ENCODE results near the gene CDYL.
"Not testable (repeated sequence)": the region's sequence is repeated elsewhere in the genome, so short reads cannot be mapped to it uniquely, and the experiment has no call there.

CDYL gene

DNA sequence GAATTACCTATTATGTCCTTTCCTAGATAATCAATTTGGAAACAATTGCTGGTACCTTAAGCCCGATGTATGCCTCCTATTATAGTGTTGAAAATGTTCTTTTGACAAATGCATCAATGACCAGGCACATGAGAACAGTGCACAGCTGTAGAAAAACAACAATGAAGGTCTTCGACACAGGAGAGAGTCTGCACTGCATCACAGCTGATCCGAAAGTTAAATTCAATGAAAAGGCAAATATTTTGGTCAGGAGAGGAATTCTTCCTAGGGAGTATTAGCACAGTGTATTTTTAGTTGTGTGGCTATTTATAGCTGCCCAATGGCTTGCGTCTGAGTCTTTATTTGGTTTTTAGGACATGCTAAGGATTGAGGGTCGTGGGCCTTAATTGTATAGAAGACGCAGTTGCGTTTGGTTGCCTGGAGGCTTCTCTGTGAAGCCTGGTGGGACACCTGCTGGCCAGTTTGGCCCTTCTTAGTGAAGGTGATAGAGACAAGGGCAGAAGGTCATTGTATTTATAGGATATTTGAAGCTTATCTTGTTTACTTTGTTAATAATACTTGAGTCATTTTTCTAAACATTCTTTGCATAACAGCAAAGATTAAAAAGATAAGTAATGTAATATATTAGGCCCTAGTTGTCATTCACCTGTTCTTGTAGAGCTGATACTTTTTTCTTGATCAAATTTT is 72.3 kb downstream of the CDYL start:
- no peak for DNase-seq

GRCh38 chr6:4849226-4850022 is 73.2 kb downstream of the CDYL start:
- DNase-seq = no peak

DNA sequence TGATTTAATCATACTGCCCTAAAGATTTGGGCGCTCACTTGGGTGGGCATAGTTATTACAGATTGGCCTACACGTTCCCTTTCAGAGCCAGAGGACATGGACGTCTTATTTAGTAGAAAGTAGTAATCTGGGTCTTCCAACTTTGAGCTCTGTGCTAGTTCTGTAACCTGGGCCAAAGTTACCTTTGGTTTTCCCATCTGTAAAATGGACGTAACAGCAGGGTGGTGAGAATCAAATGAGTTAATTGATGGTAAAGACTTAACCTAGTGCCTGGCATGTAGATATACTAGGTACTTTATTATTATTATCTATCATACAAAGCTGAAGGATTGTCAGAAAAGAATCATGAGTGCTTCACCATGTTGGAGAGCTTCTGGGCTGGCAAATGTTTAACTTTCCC is 74.8 kb downstream of the CDYL start:
- DNase-seq = no peak

DNA sequence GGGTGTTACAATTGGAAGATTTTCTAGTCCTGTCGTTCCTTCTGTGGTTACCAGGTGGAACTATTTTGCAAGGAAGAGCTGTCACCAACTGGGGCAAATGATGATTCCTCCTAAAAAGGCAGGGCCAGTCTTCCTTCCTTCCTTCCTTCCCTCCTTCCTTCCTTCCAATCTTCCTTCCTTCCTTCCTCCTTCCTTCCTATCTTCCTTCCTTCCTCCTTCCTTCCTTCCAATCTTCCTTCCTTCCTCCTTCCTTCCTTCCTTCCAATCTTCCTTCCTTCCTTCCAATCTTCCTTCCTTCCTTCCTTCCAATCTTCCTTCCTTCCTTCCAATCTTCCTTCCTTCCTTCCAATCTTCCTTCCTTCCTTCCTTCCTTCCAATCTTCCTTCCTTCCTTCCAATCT is 76.0 kb downstream of the CDYL start:
- DNase-seq = not testable (repeated sequence)

DNA sequence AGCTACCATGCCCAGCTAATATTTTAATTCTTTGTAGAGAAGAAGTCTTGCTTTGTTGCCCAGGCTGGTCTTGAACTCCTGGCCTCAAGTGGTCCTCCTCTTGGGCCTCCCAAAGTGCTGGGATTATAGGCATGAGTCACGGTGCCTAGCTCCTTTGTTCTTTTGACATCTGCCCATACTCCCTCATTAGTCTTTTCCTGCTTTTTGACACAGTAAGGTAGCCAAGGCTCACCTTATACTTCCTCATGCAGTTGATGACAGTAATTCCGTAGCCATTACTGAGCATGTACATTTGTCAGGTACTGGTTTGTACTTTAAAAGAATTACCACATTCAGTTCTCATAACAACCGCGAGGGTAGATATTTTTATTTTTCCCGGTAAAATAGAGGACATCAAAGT is 76.7 kb downstream of the CDYL start:
- DNase-seq = no peak

DNA sequence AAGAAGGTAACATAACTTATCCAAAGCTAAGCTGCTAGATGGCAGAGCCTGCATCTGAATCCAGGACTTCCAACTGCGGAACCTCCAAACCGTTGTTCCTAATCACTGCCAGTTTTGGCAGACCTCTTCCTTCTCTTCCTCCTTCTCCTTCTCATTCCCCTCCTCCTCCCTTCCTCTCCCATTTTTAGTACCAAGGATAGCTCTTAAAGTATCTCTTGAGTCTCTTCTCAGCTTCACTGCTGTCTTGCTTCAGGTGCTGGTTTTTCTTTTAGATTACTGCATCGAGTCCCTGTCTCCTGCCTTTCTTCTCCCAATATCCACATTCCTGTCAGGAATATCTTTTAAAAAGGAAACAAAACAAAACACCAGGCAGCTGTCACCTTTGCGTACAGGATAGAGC is 77.1 kb downstream of the CDYL start:
- DNase-seq = no peak

- peak; percentile 44 to 47 for DNase-seq
Measured at GRCh38 chr6:4853782-4854511, 77.7 kb downstream of the CDYL start.

DNA sequence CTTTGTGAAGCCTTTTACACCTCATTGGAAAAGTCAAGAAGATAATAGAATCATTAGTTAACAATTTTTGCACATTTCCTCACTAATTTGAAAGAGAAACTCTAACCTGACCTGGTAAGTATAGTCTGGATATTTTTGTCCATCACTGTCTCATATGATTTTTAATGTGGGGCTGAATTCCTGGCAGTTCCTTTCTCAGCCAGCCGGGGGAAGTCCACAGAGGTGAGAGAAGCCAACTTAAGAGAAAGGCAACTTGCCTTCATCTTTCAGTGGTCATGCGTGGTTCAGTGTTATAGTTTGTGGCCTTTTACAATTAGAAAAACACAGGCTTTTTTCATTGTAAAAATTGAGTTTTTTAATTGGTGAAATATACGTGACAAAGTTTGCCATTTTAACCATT is 80.6 kb downstream of the CDYL start:
- DNase-seq = no peak

GRCh38 chr6:4858194-4859015 is 82.2 kb downstream of the CDYL start:
- DNase-seq = no peak

GRCh38 chr6:4860387-4860786 is 84.2 kb downstream of the CDYL start:
- no peak for DNase-seq

GRCh38 chr6:4861564-4861963 is 85.4 kb downstream of the CDYL start:
- no peak for DNase-seq

- no peak for DNase-seq
Measured at GRCh38 chr6:4864519-4864918, 88.3 kb downstream of the CDYL start.

GRCh38 chr6:4865006-4865405 is 88.8 kb downstream of the CDYL start:
- not testable (repeated sequence) for DNase-seq

DNA sequence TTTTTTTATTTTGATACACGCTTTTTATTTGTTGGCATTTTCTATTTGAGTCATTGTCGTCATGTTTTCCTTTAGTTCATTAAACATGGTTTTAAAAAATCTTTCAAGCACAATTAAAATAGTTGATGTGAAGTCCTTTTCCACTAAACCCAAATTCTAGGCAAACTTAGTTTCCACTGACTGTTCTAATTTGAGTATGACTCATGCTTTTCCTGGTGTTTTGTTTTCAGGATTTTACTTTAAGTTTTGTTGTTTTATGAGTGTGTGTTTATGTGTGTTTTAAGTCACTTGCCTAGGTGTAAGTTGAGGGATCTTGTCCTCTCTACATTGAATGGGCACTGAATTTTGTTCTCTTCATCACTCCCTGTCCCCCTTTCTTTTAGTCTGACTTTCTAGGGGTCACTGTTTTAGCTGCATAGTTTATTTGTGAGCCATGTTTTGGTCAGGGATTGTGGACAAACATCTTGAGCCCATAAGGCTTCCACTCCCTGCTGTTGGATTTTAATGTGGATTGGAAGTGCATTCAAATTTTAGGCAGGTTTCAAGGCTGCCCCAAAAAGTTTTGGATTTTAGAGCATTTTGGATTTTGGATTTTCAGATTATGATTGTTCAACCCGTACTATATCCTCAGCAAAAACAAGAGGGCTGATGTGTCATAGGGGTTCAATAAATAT is 94.8 kb downstream of the CDYL start:
- DNase-seq = no peak

GRCh38 chr6:4871825-4872224 is 95.6 kb downstream of the CDYL start:
- no peak for DNase-seq

GRCh38 chr6:4872841-4873240 is 96.6 kb downstream of the CDYL start:
- DNase-seq = no peak

GRCh38 chr6:4873928-4874327 is 97.7 kb downstream of the CDYL start:
- no peak for DNase-seq

- DNase-seq = no peak
Measured at GRCh38 chr6:4879741-4880275, 103.6 kb downstream of the CDYL start.

GRCh38 chr6:4880363-4880762 is 104.2 kb downstream of the CDYL start:
- no peak for DNase-seq

DNA sequence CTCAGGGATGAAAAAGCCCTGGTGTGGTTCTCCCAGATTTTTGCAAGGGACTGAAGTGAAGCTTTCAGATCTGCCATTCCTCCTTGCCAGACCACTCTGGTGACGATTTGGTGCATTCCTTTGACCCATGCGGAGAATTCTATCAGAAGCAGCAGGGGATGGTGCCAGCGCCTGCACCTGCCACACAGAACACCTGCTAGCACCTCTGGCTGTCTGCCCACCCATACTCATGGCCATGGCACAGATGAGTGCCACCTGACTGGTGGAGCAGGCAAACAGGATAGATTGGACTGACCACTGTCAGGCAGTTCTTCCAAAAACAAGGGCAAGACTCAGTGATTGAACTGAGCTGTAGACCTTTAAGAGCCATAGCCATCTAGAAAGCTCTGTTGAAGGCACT is 107.1 kb downstream of the CDYL start:
- DNase-seq = no peak

- no peak for DNase-seq
Measured at GRCh38 chr6:4884646-4885340, 108.6 kb downstream of the CDYL start.
